Neural cell (in vitro differentiated cells): ENCODE data around the gene PARL.

Source experiments
- CTCF ChIP-seq: fragments of 450-650 bp; IDR thresholded peaks from 2 replicates; pipeline ENCODE4 v1.5.1; 2014; ENCODE audit warnings: antibody characterized with exemption, mild to moderate bottlenecking, moderate library complexity; ENCODE audit not compliant: poor library complexity, severe bottlenecking
- EP300 ChIP-seq: fragments of 450-650 bp; conservative IDR thresholded peaks from 2 replicates; pipeline ENCODE4 v1.6.1; 2014; ENCODE audit warnings: antibody characterized with exemption, mild to moderate bottlenecking, moderate library complexity; ENCODE audit not compliant: poor library complexity, severe bottlenecking
- EZH2 ChIP-seq: fragments of 200-600, 300-800 bp; shearing (Covaris generic), sonication (generic); IDR thresholded peaks from 2 replicates; pipeline ENCODE4 v1.6.1; 2014; ENCODE audit warnings: antibody characterized with exemption, low read length, borderline replicate concordance, mild to moderate bottlenecking; ENCODE audit not compliant: insufficient read depth, poor library complexity, severe bottlenecking
- POLR2AphosphoS5 ChIP-seq: IDR thresholded peaks from 2 replicates; pipeline ENCODE4 v1.6.1; 2012
- RAD21 ChIP-seq: fragments of 450-650 bp; conservative IDR thresholded peaks from 2 replicates; pipeline ENCODE4 v1.6.1; 2014; ENCODE audit warnings: antibody characterized with exemption, mild to moderate bottlenecking, moderate library complexity
- REST ChIP-seq: IDR thresholded peaks from 2 replicates; pipeline ENCODE4 v1.6.1; 2012; ENCODE audit warnings: borderline replicate concordance
- SMC3 ChIP-seq: fragments of 450-650 bp; conservative IDR thresholded peaks from 2 replicates; pipeline ENCODE4 v1.6.1; 2014; ENCODE audit warnings: antibody characterized with exemption, mild to moderate bottlenecking, moderate library complexity; ENCODE audit not compliant: poor library complexity
- TAF1 ChIP-seq: IDR thresholded peaks from 2 replicates; pipeline ENCODE4 v1.6.1; 2012; ENCODE audit warnings: low read depth

DNA sequence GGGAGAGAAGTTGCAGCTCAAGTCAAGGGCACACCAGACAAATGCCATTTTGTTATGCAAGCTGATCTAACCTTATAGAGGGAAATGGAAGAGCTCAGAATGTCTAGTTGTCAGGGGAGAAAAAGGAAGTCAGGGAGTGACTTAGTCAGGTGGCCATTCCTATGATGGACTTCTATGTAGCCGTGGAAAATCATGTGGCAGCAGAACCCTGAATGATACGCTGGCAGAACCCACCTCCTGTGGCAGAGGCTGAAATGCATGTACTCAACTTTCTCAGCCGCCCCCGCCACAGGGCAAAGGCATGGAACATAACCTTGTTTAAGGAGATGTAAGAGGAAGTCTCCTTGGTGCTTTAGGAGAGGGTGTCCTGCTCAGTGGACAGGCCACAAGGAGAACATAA is 37.7 kb upstream of the PARL start:
- TF ChIP-seq CTCF (no peak), EP300 (no peak), EZH2 (no peak), RAD21 (no peak), POLR2AphosphoS5 (no peak), TAF1 (no peak), REST (no peak), SMC3 (no peak)
